ENCODE measurements around the gene TEKT3. TPM values are rescaled to one million over a fixed set of nuclear protein-coding genes. Genes with fewer than 3 reads are reported as not detected.

The TEKT3 gene
- total RNA-seq, 1 donor = 0.36 TPM

GRCh38 chr17:15261258-15261801 lies 80.1 kb downstream of the TEKT3 start:
- peak; percentile 94 for DNase-seq (ENCODE audit: insufficient read length, low spot score, missing footprints)
- peak overlapping the region; percentile 87 for H2AFZ ChIP-seq (ENCODE audit: low read length)
- H3K4me2 ChIP-seq (ENCODE audit: insufficient read depth, low read length) = peak overlapping the region; percentile 97

GRCh38 chr17:15260376-15261257 lies 80.8 kb downstream of the TEKT3 start:
- peak; percentile 95 for DNase-seq (ENCODE audit: insufficient read length, low spot score, missing footprints)
- Histone ChIP-seq H3K4me3 (ENCODE audit: insufficient read depth, low read length) (peak overlapping the region; percentile 96), H3K27me3 (ENCODE audit: insufficient read depth, low read length) (peaks cover 4% of the 10 kb centered on the region), H4K20me1 (ENCODE audit: insufficient read depth, low read length) (peaks cover 28% of the 10 kb centered on the region), H3K79me2 (ENCODE audit: insufficient read depth, low read length) (peaks cover 64% of the 10 kb centered on the region), H3K27ac (ENCODE audit: low read depth, low read length) (peak overlapping the region; percentile 90), H3K4me1 (ENCODE audit: insufficient read depth, low read length) (peaks cover 57% of the 10 kb centered on the region), H3K36me3 (ENCODE audit: insufficient read depth, low read length) (peaks cover 29% of the 10 kb centered on the region), H3K4me2 (ENCODE audit: insufficient read depth, low read length) (peak overlapping the region; percentile 97), H3K9me3 (ENCODE audit: low read depth, low read length) (no peaks in the 10 kb centered on the region), H2AFZ (ENCODE audit: low read length) (peak overlapping the region; percentile 93)
- TF ChIP-seq CTCF (IDR thresholded peaks at IDR 0.05; ENCODE audit: extremely low read depth, low read depth, low read length) = peak; percentile 62

More at GRCh38 chr17:15261258-15261801, 80.1 kb downstream of the TEKT3 start:
- H4K20me1 ChIP-seq (ENCODE audit: insufficient read depth, low read length) = peaks cover 23% of the 10 kb centered on the region
- no peaks in the 10 kb centered on the region for H3K9me3 ChIP-seq (ENCODE audit: low read depth, low read length)
- peak overlapping the region; percentile 90 for H3K27ac ChIP-seq (ENCODE audit: low read depth, low read length)
- H3K4me1 ChIP-seq (ENCODE audit: insufficient read depth, low read length) = peaks cover 50% of the 10 kb centered on the region
- H3K36me3 ChIP-seq (ENCODE audit: insufficient read depth, low read length) = peaks cover 27% of the 10 kb centered on the region
- peak overlapping the region; percentile 96 for H3K4me3 ChIP-seq (ENCODE audit: insufficient read depth, low read length)
- peaks cover 57% of the 10 kb centered on the region for H3K79me2 ChIP-seq (ENCODE audit: insufficient read depth, low read length)
- no peak for TF ChIP-seq CTCF (IDR thresholded peaks at IDR 0.05; ENCODE audit: extremely low read depth, low read depth, low read length)
- H3K27me3 ChIP-seq (ENCODE audit: insufficient read depth, low read length) = peaks cover 5% of the 10 kb centered on the region

GRCh38 chr17:15257796-15258512 lies 83.4 kb downstream of the TEKT3 start:
- Histone ChIP-seq H3K9me3 (ENCODE audit: low read depth, low read length) (no peaks in the 10 kb centered on the region), H3K27ac (ENCODE audit: low read depth, low read length) (peak overlapping the region; percentile 31), H2AFZ (ENCODE audit: low read length) (no peak overlapping the region), H4K20me1 (ENCODE audit: insufficient read depth, low read length) (peaks cover 49% of the 10 kb centered on the region), H3K4me3 (ENCODE audit: insufficient read depth, low read length) (no peak overlapping the region), H3K4me1 (ENCODE audit: insufficient read depth, low read length) (peaks cover 39% of the 10 kb centered on the region), H3K4me2 (ENCODE audit: insufficient read depth, low read length) (peak overlapping the region; percentile 58), H3K27me3 (ENCODE audit: insufficient read depth, low read length) (no peaks in the 10 kb centered on the region), H3K79me2 (ENCODE audit: insufficient read depth, low read length) (peaks cover 80% of the 10 kb centered on the region), H3K36me3 (ENCODE audit: insufficient read depth, low read length) (peaks cover 45% of the 10 kb centered on the region)
- TF ChIP-seq CTCF (IDR thresholded peaks at IDR 0.05; ENCODE audit: extremely low read depth, low read depth, low read length) = no peak
- DNase-seq (ENCODE audit: insufficient read length, low spot score, missing footprints) = no peak

All from osteoblast (primary cell).